NB4 (cell line): ENCODE measurements around the gene PURB.
A peak's percentile ranks its signal among the peaks of the same experiment; 100 is the strongest.

ENCODE experiments used
- DNase-seq: peaks from one replicate; pipeline ENCODE4 v3.0.0; 2010; ENCODE audit warnings: low read depth
- H3K4me3 ChIP-seq: one replicate; pipeline ENCODE4 v1.5.1; 2011; ENCODE audit warnings: mild to moderate bottlenecking, low read depth, low read length, moderate library complexity
- MYC ChIP-seq: IDR thresholded peaks from 2 replicates; pipeline ENCODE4 v1.6.1; 2011; ENCODE audit warnings: low read depth, low read length
- POLR2A ChIP-seq: IDR thresholded peaks from 2 replicates; pipeline ENCODE4 v1.6.1; 2011; ENCODE audit warnings: mild to moderate bottlenecking; ENCODE audit not compliant: insufficient read length; ENCODE audit errors: extremely low read depth
- TF ChIP-seq, protein P1 (sequence below): IDR thresholded peaks from one replicate; pipeline ENCODE4 v1.5.1; 2012; ENCODE audit warnings: low read depth, low read length
- TF ChIP-seq, protein P2 (sequence below): IDR thresholded peaks from 2 replicates; pipeline ENCODE4 v1.6.1; 2011; ENCODE audit warnings: low read depth, low read length

PURB gene

DNA sequence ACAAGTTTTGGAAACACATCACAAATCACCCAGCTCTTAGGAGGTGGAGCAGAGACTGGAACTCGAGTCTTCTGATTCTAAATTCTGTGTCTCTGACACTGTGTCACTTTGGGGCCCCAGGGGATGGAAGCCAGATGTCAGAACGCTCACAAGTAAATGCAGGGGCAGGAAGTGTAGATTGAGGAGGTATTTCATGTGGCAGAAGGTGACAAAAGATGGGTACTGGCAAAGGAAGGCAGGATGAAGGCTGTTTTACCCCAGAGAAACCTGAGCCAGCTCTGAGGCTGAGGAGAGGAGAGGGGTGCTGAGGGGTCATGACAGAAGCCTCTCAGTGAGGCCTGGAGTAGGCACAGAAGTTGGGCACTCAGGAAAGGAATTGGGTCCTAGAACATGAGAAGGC lies 6.0 kb upstream of the PURB start:
- no peak for DNase-seq
- TF ChIP-seq, protein P1, sequence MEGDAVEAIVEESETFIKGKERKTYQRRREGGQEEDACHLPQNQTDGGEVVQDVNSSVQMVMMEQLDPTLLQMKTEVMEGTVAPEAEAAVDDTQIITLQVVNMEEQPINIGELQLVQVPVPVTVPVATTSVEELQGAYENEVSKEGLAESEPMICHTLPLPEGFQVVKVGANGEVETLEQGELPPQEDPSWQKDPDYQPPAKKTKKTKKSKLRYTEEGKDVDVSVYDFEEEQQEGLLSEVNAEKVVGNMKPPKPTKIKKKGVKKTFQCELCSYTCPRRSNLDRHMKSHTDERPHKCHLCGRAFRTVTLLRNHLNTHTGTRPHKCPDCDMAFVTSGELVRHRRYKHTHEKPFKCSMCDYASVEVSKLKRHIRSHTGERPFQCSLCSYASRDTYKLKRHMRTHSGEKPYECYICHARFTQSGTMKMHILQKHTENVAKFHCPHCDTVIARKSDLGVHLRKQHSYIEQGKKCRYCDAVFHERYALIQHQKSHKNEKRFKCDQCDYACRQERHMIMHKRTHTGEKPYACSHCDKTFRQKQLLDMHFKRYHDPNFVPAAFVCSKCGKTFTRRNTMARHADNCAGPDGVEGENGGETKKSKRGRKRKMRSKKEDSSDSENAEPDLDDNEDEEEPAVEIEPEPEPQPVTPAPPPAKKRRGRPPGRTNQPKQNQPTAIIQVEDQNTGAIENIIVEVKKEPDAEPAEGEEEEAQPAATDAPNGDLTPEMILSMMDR: no peak
- TF ChIP-seq, protein P2, sequence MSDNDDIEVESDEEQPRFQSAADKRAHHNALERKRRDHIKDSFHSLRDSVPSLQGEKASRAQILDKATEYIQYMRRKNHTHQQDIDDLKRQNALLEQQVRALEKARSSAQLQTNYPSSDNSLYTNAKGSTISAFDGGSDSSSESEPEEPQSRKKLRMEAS: no peak
- TF ChIP-seq POLR2A (no peak), MYC (no peak)
- no peak overlapping the region for H3K4me3 ChIP-seq

DNA sequence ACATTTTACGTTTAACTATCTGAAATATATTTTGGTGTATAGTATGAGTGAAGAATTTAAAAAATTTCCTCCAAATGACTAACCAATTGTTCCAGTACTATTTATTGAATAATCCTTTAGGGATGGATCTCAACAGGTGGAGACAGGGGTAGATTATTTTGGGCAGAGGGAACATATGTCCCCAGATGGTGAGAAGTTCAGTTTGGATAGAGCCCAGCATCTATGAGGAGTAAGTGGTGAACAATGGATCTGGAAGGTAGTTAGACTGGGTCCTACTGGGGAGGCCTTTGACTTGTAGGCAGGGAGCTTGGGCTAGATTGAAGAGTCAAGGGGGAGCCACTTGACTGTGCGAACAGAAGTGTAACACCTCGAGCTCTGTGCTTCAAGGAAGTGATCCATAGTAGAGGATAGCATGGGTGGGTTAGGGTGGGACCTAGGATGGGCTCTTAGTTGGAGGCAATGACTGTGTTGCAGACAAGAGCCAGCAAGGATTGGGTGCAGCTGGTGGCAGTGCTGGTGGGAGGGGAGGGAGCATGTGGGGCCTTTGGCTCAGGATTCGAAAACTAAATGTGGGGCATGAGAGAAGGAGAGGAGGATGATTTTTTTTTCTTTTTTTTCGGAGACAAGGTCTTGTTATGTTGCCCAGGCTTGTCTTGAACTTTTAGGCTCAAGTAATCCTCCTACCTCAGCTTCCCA lies 3.9 kb upstream of the PURB start:
- no peak overlapping the region for H3K4me3 ChIP-seq
- DNase-seq: no peak
- TF ChIP-seq POLR2A: no peak
- TF ChIP-seq, protein P1: no peak
- TF ChIP-seq, protein P2: no peak
- no peak for TF ChIP-seq MYC

DNA sequence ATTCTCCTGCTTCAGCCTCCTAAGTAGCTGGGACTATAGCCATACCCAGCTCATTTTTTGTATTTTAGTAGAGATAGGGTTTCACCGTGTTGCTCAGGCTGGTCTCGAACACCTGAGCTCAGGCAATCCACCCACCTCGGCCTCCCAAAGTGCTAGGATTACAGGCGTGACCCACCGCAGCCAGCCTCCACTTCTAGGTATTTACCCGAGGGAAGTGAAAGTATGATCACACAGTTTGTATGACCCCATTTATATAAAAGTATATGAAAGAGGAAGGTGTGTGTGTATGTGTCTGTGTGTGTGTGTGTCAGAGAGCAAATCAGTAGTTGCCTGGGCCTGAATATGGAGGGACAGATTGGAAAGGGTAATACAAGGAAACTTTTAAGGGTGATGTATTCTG lies 2.0 kb upstream of the PURB start:
- TF ChIP-seq MYC: no peak
- TF ChIP-seq, protein P2: no peak
- TF ChIP-seq POLR2A: no peak
- TF ChIP-seq, protein P1: no peak
- no peak overlapping the region for H3K4me3 ChIP-seq
- DNase-seq: no peak

DNA sequence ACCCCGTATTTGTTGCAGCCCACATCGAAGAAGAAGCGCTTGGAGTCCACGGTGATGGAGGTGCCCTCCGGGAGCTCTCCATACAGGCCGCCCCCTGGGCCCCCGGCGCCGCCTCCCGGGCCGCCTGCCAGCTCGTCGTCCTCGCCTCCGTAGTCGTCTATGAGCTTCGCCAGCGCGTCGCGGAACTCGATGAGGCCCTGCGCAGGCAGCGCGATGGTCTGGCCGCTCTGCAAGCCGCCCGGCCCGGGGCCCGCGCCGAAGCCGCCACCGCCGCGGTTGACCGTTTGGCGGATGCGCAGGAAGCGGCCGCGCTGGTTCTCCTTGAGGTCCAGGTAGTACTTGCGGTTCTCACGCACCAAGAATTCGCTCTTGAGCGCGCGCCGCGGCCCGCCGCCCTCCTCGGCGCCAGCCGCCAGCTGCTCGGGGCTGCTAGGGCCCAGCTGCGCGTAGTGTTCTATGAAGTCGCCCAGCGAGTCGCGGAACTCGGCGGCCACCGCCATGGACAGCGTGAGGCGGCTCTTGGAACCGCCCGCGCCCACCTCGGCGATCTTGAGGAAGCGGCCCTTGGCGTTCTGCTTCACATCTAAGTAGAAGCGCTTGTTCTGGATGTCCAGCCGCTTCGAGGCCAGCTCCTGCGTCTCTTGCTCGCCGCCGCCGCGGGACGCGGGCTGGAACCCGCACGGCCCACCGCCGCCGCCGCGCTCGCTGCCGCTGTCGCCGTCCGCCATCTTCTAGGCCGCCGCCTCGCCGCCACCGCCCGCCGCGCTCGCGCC lies 523 bp downstream of the PURB start:
- TF ChIP-seq, protein P2: peak; percentile 15; the same call in 1 of the 2 replicates
- TF ChIP-seq MYC: no peak
- TF ChIP-seq POLR2A: no peak
- TF ChIP-seq, protein P1: no peak
- H3K4me3 ChIP-seq: peak overlapping the region; percentile 83
- DNase-seq: peak; percentile 76

DNA sequence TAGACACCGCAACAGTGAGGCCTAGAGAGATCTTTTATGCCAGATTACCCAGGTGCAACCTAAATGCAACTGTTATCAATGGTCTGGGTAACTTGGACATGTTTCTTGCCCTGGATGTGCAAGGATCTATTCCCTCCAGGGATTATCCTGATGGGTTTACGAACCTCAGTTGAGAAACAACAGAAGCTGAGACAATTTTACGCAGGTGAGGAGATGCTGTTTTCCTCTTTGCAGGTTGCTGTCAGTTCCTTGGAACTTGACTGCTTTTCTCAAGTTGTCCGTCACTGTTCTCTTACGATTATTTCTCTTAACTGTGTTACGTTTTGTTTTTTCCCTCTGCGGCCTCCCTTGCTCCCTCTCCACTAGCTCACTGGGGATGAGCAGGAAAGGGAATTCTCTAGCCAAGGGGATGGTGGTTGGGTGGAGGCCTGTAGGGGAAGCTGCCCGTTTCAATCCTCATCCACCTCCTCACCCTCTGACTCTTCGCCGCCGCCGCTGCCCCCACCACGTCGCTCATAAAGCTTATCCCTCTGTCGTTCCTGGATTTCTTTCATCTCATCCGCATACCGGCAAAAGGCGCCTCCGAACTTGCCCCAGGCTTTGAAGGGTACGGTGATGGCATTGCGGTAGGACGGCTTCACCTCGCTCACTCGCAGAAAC lies 1.2 kb downstream of the PURB start:
- peak overlapping the region; percentile 83 for H3K4me3 ChIP-seq
- TF ChIP-seq, protein P2: no peak
- no peak for TF ChIP-seq POLR2A
- no peak for DNase-seq
